ENCODE data around the gene NELL1. TPM values are rescaled to one million over a fixed set of nuclear protein-coding genes. Genes with fewer than 3 reads are reported as not detected.

The NELL1 gene
- total RNA-seq, 1 donor from 2014 or later = not detected

- H3K27me3 Mint-ChIP-seq (ENCODE audit: unreplicated experiment) = no peaks in the 10 kb centered on the region
- no peaks in the 10 kb centered on the region for H3K4me1 Mint-ChIP-seq (ENCODE audit: unreplicated experiment)
- H3K36me3 Mint-ChIP-seq (ENCODE audit: unreplicated experiment) = no peaks in the 10 kb centered on the region
- no peak overlapping the region for H3K4me3 Mint-ChIP-seq (ENCODE audit: unreplicated experiment)
- no peak for TF ChIP-seq CTCF (IDR thresholded peaks at IDR 0.05)
- no peak for DNase-seq (ENCODE audit: extremely low spot score, unreplicated experiment)
- peaks cover 30% of the 10 kb centered on the region for H3K9me3 Mint-ChIP-seq (ENCODE audit: unreplicated experiment)
- H3K27ac Mint-ChIP-seq (ENCODE audit: unreplicated experiment) = no peak overlapping the region
These were observed 224.9 kb downstream of the NELL1 start for GRCh38 chr11:20894296-20894695.

DNA sequence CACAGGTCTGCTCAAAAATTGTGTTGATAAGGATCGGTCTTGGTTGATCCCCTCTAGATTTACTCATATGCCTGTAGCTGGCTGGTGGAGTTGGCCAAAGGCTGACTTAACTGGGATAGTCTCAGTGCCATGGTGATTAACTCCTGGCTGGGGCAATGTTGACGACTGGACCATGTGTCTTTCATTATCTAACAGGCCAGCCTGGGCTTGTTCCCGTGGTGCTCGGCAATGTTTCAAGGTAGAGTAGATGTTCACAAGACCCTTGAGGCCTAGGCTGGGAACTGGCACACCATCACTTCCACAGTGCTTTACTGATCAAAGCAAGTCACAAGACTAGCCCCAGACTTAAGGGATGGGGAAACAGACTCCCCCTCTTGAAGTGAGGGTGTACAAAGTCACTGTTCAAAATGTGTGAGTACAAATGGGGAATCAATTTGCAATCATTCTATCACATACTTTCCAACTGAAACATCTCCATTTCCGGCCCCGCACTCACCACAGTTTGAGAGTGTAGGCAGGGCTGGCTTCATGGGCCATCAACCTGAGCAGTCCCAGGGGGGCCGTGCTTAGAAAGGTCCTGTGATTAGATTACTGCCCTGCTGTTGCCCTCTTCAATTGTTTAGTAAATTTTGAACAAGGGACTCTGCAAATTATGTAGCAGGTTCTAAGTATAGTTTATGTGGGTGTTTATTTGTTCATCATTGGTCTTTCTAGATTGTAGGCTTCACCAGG is 240.8 kb downstream of the NELL1 start:
- H3K4me1 Mint-ChIP-seq (ENCODE audit: unreplicated experiment) = no peaks in the 10 kb centered on the region
- no peak for TF ChIP-seq CTCF (IDR thresholded peaks at IDR 0.05)
- no peak overlapping the region for H3K27ac Mint-ChIP-seq (ENCODE audit: unreplicated experiment)
- peaks cover 10% of the 10 kb centered on the region for H3K9me3 Mint-ChIP-seq (ENCODE audit: unreplicated experiment)
- H3K4me3 Mint-ChIP-seq (ENCODE audit: unreplicated experiment) = no peak overlapping the region
- no peak for DNase-seq (ENCODE audit: extremely low spot score, unreplicated experiment)
- no peaks in the 10 kb centered on the region for H3K36me3 Mint-ChIP-seq (ENCODE audit: unreplicated experiment)
- no peaks in the 10 kb centered on the region for H3K27me3 Mint-ChIP-seq (ENCODE audit: unreplicated experiment)

- Mint-ChIP-seq H3K4me3 (ENCODE audit: unreplicated experiment) (no peak overlapping the region), H3K4me1 (ENCODE audit: unreplicated experiment) (no peaks in the 10 kb centered on the region), H3K9me3 (ENCODE audit: unreplicated experiment) (peaks cover 4% of the 10 kb centered on the region), H3K27ac (ENCODE audit: unreplicated experiment) (no peak overlapping the region), H3K27me3 (ENCODE audit: unreplicated experiment) (no peaks in the 10 kb centered on the region), H3K36me3 (ENCODE audit: unreplicated experiment) (no peaks in the 10 kb centered on the region)
- no peak for DNase-seq (ENCODE audit: extremely low spot score, unreplicated experiment)
- no peak for TF ChIP-seq CTCF (IDR thresholded peaks at IDR 0.05)
These were observed 241.3 kb downstream of the NELL1 start for GRCh38 chr11:20910733-20911132.

GRCh38 chr11:20912065-20912821 is 242.9 kb downstream of the NELL1 start:
- peaks cover 3% of the 10 kb centered on the region for H3K9me3 Mint-ChIP-seq (ENCODE audit: unreplicated experiment)
- no peaks in the 10 kb centered on the region for H3K4me1 Mint-ChIP-seq (ENCODE audit: unreplicated experiment)
- TF ChIP-seq CTCF (IDR thresholded peaks at IDR 0.05) = no peak
- H3K27ac Mint-ChIP-seq (ENCODE audit: unreplicated experiment) = no peak overlapping the region
- no peaks in the 10 kb centered on the region for H3K27me3 Mint-ChIP-seq (ENCODE audit: unreplicated experiment)
- no peaks in the 10 kb centered on the region for H3K36me3 Mint-ChIP-seq (ENCODE audit: unreplicated experiment)
- H3K4me3 Mint-ChIP-seq (ENCODE audit: unreplicated experiment) = no peak overlapping the region
- DNase-seq (ENCODE audit: extremely low spot score, unreplicated experiment) = no peak

DNA sequence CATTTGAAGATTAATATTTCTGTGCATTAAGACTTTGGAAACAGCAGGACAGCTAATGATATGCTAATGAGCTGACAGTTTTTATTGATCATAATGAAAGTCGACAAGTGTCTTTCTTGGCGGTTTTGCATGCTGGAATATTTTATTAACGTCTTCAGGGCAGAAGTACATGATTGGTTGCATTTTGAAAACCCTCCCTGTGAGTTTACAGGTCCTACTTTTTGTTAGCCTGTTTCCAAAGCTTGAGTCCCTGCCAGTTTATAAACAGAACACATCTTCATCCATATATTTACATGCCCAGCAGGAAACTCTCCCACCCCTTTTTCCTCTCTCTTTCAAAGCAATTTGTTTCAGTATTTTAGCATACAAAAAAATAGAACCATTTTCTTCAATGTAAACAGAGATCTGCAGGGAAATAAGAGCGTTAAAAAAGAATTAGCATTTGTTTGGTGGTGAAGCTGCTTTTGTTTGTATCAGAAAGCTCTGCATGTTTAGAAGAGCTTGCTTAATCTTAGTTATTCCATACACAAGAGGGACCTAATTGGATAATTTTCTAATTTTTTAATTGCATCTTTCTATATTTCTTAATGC is 243.6 kb downstream of the NELL1 start:
- H3K36me3 Mint-ChIP-seq (ENCODE audit: unreplicated experiment) = no peaks in the 10 kb centered on the region
- no peak overlapping the region for H3K27ac Mint-ChIP-seq (ENCODE audit: unreplicated experiment)
- no peak overlapping the region for H3K4me3 Mint-ChIP-seq (ENCODE audit: unreplicated experiment)

More for the DNA sequence above, 243.6 kb downstream of the NELL1 start:
- no peak for DNase-seq (ENCODE audit: extremely low spot score, unreplicated experiment)
- H3K9me3 Mint-ChIP-seq (ENCODE audit: unreplicated experiment) = no peaks in the 10 kb centered on the region
- H3K27me3 Mint-ChIP-seq (ENCODE audit: unreplicated experiment) = no peaks in the 10 kb centered on the region
- H3K4me1 Mint-ChIP-seq (ENCODE audit: unreplicated experiment) = no peaks in the 10 kb centered on the region
- TF ChIP-seq CTCF (IDR thresholded peaks at IDR 0.05) = no peak

All from osteocyte (in vitro differentiated cells).